HEK293 (cell line): ENCODE measurements around the gene MAN1B1.

Source experiments
- BCL11B ChIP-seq: fragments of 450-650 bp; formaldehyde crosslinking; IDR thresholded peaks from 2 replicates; pipeline ENCODE4 v1.5.1; 2016; ENCODE audit warnings: low read depth, missing biosample characterization, missing genetic modification characterization
- TCF7L2 ChIP-seq: IDR thresholded peaks from 2 replicates; pipeline ENCODE4 v1.6.1; 2011; ENCODE audit warnings: low read depth, mild to moderate bottlenecking, inconsistent platforms, low read length, moderate library complexity, borderline replicate concordance
- ZNF184 ChIP-seq: fragments of 450-650 bp; IDR thresholded peaks from 2 replicates; pipeline ENCODE4 v1.5.1; 2018; ENCODE audit warnings: missing biosample characterization, mild to moderate bottlenecking, missing genetic modification characterization
- ZNF48 ChIP-seq: fragments of 450-650 bp; formaldehyde crosslinking; IDR thresholded peaks from 2 replicates; pipeline ENCODE4 v1.5.1; 2016; ENCODE audit warnings: missing biosample characterization, missing genetic modification characterization
- ZNF707 ChIP-seq: fragments of 450-650 bp; formaldehyde crosslinking; IDR thresholded peaks from 2 replicates; pipeline ENCODE4 v1.5.1; 2016; ENCODE audit warnings: missing biosample characterization, missing genetic modification characterization
- TF ChIP-seq, protein P1 (sequence below): fragments of 450-650 bp; IDR thresholded peaks from 2 replicates; pipeline ENCODE4 v1.5.1; 2018; ENCODE audit warnings: missing biosample characterization, mild to moderate bottlenecking, missing genetic modification characterization
- TF ChIP-seq, protein P2 (sequence below): fragments of 450-650 bp; formaldehyde crosslinking; IDR thresholded peaks from 2 replicates; pipeline ENCODE4 v1.5.1; 2016; ENCODE audit warnings: missing biosample characterization, missing genetic modification characterization, borderline replicate concordance
- TF ChIP-seq, protein P3 (sequence below): fragments of 450-650 bp; formaldehyde crosslinking; IDR thresholded peaks from 2 replicates; pipeline ENCODE4 v1.5.1; 2016; ENCODE audit warnings: missing biosample characterization, missing genetic modification characterization
- TF ChIP-seq, protein P4 (sequence below): fragments of 450-650 bp; formaldehyde crosslinking; IDR thresholded peaks from 2 replicates; pipeline ENCODE4 v1.5.1; 2016; ENCODE audit warnings: missing biosample characterization, missing genetic modification characterization, borderline replicate concordance

DNA sequence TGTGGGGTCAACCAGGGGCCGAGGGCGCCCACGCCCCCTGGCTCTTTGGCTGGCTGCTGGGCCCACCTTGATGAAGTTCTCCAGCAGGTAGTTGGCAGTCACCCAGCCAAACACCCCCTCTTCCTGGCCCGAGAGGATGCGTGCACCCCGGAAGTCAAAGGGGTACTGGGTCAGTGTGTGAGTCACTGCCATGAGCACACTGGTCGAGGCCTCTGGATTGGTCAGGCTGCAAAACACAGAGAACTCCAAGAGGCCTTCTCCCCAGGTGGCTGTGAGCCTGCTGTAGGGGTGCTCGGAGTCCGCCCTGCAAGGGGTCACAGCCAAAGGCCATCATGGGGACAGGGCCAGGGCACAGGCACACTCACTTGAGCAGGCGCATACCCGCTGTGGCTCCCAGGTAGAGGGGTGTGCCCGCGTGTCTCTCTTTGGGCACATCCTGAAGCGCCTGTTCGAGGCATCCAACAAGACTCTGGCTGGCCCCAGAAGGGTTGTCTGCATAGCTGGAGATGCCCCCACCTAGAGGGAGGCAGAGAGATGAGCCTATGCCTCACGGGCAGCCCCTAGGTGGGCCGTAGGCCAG, 35.5 kb upstream of the MAN1B1 start:
- TF ChIP-seq, protein P1, sequence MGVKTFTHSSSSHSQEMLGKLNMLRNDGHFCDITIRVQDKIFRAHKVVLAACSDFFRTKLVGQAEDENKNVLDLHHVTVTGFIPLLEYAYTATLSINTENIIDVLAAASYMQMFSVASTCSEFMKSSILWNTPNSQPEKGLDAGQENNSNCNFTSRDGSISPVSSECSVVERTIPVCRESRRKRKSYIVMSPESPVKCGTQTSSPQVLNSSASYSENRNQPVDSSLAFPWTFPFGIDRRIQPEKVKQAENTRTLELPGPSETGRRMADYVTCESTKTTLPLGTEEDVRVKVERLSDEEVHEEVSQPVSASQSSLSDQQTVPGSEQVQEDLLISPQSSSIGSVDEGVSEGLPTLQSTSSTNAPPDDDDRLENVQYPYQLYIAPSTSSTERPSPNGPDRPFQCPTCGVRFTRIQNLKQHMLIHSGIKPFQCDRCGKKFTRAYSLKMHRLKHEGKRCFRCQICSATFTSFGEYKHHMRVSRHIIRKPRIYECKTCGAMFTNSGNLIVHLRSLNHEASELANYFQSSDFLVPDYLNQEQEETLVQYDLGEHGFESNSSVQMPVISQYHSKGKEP (tag by site-specific recombination): no peak
- TF ChIP-seq, protein P2, sequence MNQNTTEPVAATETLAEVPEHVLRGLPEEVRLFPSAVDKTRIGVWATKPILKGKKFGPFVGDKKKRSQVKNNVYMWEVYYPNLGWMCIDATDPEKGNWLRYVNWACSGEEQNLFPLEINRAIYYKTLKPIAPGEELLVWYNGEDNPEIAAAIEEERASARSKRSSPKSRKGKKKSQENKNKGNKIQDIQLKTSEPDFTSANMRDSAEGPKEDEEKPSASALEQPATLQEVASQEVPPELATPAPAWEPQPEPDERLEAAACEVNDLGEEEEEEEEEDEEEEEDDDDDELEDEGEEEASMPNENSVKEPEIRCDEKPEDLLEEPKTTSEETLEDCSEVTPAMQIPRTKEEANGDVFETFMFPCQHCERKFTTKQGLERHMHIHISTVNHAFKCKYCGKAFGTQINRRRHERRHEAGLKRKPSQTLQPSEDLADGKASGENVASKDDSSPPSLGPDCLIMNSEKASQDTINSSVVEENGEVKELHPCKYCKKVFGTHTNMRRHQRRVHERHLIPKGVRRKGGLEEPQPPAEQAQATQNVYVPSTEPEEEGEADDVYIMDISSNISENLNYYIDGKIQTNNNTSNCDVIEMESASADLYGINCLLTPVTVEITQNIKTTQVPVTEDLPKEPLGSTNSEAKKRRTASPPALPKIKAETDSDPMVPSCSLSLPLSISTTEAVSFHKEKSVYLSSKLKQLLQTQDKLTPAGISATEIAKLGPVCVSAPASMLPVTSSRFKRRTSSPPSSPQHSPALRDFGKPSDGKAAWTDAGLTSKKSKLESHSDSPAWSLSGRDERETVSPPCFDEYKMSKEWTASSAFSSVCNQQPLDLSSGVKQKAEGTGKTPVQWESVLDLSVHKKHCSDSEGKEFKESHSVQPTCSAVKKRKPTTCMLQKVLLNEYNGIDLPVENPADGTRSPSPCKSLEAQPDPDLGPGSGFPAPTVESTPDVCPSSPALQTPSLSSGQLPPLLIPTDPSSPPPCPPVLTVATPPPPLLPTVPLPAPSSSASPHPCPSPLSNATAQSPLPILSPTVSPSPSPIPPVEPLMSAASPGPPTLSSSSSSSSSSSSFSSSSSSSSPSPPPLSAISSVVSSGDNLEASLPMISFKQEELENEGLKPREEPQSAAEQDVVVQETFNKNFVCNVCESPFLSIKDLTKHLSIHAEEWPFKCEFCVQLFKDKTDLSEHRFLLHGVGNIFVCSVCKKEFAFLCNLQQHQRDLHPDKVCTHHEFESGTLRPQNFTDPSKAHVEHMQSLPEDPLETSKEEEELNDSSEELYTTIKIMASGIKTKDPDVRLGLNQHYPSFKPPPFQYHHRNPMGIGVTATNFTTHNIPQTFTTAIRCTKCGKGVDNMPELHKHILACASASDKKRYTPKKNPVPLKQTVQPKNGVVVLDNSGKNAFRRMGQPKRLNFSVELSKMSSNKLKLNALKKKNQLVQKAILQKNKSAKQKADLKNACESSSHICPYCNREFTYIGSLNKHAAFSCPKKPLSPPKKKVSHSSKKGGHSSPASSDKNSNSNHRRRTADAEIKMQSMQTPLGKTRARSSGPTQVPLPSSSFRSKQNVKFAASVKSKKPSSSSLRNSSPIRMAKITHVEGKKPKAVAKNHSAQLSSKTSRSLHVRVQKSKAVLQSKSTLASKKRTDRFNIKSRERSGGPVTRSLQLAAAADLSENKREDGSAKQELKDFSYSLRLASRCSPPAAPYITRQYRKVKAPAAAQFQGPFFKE: no peak
- TF ChIP-seq, protein P3, sequence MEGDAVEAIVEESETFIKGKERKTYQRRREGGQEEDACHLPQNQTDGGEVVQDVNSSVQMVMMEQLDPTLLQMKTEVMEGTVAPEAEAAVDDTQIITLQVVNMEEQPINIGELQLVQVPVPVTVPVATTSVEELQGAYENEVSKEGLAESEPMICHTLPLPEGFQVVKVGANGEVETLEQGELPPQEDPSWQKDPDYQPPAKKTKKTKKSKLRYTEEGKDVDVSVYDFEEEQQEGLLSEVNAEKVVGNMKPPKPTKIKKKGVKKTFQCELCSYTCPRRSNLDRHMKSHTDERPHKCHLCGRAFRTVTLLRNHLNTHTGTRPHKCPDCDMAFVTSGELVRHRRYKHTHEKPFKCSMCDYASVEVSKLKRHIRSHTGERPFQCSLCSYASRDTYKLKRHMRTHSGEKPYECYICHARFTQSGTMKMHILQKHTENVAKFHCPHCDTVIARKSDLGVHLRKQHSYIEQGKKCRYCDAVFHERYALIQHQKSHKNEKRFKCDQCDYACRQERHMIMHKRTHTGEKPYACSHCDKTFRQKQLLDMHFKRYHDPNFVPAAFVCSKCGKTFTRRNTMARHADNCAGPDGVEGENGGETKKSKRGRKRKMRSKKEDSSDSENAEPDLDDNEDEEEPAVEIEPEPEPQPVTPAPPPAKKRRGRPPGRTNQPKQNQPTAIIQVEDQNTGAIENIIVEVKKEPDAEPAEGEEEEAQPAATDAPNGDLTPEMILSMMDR (tag by site-specific recombination): no peak
- no peak for TF ChIP-seq ZNF184
- TF ChIP-seq, protein P4, sequence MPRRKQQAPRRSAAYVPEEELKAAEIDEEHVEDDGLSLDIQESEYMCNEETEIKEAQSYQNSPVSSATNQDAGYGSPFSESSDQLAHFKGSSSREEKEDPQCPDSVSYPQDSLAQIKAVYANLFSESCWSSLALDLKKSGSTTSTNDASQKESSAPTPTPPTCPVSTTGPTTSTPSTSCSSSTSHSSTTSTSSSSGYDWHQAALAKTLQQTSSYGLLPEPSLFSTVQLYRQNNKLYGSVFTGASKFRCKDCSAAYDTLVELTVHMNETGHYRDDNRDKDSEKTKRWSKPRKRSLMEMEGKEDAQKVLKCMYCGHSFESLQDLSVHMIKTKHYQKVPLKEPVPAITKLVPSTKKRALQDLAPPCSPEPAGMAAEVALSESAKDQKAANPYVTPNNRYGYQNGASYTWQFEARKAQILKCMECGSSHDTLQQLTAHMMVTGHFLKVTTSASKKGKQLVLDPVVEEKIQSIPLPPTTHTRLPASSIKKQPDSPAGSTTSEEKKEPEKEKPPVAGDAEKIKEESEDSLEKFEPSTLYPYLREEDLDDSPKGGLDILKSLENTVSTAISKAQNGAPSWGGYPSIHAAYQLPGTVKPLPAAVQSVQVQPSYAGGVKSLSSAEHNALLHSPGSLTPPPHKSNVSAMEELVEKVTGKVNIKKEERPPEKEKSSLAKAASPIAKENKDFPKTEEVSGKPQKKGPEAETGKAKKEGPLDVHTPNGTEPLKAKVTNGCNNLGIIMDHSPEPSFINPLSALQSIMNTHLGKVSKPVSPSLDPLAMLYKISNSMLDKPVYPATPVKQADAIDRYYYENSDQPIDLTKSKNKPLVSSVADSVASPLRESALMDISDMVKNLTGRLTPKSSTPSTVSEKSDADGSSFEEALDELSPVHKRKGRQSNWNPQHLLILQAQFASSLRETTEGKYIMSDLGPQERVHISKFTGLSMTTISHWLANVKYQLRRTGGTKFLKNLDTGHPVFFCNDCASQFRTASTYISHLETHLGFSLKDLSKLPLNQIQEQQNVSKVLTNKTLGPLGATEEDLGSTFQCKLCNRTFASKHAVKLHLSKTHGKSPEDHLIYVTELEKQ (tag by site-specific recombination): no peak
- TF ChIP-seq ZNF707 (tag by site-specific recombination): no peak
- TF ChIP-seq BCL11B: no peak
- TF ChIP-seq ZNF48: no peak
- no peak for TF ChIP-seq TCF7L2
